Nucleus accumbens (tissue), 56 donors: ENCODE data around the gene GLIS1.

Source experiments
- DNase-seq, 56 donors: peaks; one replicate each; lab custom pipeline; 2025; lab: John Stamatoyannopoulos, UW

GLIS1 gene

GRCh38 chr1:53642215-53642555, 96.8 kb downstream of the GLIS1 start:
- no peak for DNase-seq

GRCh38 chr1:53641481-53642214, 97.3 kb downstream of the GLIS1 start:
- no peak for DNase-seq

- DNase-seq = no peak
These were observed 98.3 kb downstream of the GLIS1 start for GRCh38 chr1:53640701-53641075.

DNA sequence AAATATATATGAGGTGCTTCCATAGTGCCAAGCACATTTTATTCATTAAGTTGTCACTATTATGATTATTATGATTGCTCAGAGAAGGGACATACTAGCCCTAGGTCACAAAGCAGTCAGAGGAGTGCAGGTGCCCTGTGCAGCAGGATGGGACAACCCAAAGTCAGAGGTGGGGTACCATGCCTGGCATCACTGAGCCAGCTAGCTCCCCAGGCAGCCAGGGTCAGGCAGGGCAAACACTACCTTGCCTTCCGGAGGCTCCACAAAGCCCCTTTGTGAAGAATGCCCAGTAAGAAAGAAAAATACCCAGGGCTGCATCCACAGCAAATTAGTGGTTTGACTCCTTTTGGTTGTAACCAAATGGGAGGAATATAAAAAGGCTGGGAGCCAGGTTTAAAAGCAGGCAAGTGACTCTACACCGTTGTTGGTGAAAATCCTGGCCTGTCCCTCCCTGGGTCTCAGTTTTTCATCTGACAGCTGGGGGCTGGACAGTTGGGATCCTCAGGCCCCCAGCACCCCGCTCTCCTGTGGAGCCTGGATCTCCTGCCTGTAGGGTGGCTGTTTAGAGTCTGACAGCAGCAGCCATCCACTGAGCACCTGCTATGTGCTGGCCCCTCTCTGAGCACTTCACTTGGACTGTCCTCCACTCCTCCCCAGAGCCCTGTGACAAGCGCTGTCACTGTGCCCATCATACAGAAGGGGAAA, 98.8 kb downstream of the GLIS1 start:
- DNase-seq = no peak

DNA sequence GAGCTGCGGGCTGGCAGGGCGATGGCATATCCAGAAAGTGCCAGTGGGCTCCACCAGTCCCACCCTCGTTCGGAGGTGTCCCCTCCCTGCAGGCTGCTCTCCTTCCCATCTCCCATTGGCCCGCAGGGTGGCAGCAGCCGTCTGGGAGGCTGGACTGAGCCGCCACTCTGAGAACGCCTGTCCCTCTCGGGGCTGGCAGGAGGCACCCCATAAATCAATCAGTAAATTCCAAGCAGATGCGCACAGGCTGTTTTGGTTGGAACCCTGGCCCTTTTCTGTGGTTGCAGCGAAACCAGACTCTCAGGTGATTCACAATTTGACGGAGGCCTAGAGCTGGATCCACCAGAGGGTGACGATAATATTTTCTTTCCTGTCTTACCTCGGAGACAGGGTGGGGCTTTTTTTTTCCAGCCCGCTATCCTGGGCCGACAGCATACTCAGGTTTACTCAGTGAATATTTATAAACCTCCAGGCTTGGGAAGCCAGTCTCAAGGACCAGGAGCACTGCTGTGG, 99.7 kb downstream of the GLIS1 start:
- DNase-seq = no peak

- no peak for DNase-seq
These were observed 100.5 kb downstream of the GLIS1 start for GRCh38 chr1:53638360-53639035.

- no peak for DNase-seq
These were observed 101.2 kb downstream of the GLIS1 start for GRCh38 chr1:53637511-53638359.

GRCh38 chr1:53636621-53637171, 102.3 kb downstream of the GLIS1 start:
- no peak for DNase-seq

- no peak for DNase-seq
These were observed 104.4 kb downstream of the GLIS1 start for GRCh38 chr1:53634571-53634979.

GRCh38 chr1:53633073-53633704, 105.8 kb downstream of the GLIS1 start:
- DNase-seq = no peak

DNA sequence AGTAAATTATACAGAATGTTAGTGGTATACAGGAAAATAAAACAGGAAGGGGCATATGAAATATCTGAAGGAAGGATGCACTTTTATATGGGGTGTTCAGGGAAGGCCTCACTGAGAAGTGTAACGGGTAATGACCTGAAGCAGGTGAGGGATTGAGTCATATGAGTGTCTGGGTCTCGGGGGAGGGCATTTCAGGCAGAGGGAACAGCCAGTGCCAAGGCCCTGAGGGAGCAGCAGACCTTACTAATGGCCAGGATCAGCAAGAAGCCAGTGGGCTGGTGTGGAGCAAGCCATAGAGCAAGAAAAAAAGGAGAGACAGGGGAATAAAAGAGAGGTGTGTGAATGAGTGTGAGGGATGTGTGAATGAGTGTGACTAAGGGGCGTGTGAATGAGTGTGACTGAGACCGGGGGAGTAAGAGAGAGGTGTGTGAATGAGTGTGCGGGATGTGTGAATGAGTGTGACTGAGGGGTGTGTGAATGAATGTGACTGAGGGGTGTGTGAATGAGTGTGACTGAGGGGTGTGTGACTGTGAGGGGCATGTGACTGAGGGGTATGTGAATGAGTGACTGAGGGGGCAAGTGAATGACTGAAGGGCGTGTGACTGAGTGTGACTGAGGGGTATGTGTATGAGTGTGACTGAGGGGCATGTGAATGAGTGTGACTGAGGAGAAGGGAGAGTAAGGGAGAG, 107.2 kb downstream of the GLIS1 start:
- no peak for DNase-seq

- no peak for DNase-seq
These were observed 109.8 kb downstream of the GLIS1 start for GRCh38 chr1:53629101-53629691.

- no peak for DNase-seq
These were observed 110.5 kb downstream of the GLIS1 start for GRCh38 chr1:53628286-53628955.

- no peak for DNase-seq
These were observed 111.3 kb downstream of the GLIS1 start for GRCh38 chr1:53627666-53628065.

GRCh38 chr1:53627031-53627430, 111.9 kb downstream of the GLIS1 start:
- no peak for DNase-seq

DNA sequence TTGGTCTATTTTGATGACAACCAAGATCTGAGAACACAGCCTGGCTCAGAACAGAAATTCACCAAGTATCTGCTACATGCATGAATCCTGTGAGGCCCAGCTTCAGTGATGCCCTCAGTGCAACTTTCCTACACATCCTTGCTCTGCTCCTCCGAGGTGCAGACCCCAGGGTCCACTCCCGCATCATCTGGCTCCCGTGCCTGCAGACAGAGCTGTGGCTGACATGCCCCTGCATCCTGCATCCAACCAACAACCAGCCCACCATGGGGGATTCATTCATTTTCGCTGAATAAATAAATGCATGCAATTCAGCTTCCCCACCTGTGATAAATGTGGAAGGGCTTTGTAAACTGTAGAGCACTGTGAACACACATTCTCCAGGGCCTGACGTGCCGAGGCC, 112.3 kb downstream of the GLIS1 start:
- no peak for DNase-seq

DNA sequence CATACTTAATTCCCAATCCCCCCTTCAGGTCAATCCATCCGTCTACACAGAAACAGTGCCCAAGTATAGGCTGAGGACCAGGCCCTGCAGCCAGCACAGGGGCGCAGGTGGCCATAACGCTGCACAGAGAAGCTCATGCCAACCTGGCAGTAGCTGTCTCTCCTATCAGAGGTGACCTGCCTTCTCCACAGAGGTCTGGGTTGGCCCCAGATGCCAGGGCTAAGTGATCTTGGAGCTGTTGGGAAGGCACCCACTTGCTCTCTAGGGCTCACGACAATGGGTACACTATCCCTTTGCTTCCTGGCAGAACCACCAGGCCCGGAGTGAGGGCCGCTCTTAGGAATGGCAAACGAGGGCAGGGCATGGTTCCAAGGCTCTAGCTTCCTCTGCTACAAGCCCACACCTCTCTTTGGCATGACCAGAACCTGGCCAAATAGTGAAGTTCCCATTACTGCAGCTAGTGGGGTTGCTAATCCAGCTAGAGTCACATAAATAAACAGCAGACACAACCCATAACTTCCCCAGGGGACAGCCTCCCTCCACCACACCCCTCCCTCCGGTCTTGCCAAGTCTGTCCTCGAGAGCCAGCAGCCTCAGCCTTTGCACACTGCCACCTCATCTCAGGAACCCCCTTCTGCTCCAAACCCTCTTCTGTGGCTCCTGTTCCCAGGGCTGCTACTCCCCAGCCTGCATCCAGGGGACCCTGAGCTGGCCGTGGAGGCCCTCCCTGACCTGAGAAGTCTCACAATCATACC, 113.0 kb downstream of the GLIS1 start:
- DNase-seq = no peak

- no peak for DNase-seq
These were observed 113.9 kb downstream of the GLIS1 start for GRCh38 chr1:53625049-53625448.
